ENCODE results near the gene CPB2.

The CPB2 gene, protein sequence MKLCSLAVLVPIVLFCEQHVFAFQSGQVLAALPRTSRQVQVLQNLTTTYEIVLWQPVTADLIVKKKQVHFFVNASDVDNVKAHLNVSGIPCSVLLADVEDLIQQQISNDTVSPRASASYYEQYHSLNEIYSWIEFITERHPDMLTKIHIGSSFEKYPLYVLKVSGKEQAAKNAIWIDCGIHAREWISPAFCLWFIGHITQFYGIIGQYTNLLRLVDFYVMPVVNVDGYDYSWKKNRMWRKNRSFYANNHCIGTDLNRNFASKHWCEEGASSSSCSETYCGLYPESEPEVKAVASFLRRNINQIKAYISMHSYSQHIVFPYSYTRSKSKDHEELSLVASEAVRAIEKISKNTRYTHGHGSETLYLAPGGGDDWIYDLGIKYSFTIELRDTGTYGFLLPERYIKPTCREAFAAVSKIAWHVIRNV

DNA sequence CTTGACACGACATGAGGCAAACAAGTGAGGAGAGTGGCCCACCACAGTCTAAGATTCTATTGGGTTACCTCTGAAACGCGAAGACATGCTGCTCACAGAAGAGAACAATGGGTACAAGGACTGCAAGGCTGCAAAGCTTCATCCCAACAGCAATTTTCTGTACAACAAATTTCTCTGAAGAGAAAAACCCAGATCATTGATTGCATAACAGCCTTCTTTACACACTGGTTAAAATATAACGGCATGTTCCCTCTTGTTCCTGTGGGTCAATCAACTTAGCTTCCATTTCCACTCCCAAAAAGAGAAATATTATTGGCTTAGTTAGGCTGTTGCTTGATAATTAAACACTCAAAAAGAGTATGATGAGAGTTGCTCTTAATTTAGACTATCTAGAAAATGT is at the start of gene CPB2:
CPB2 (minus strand) TSS at position 166 of the 400 bp plus-strand sequence; CDS start at position 142, 24 bp downstream.
- DNase-seq = no peak

DNA sequence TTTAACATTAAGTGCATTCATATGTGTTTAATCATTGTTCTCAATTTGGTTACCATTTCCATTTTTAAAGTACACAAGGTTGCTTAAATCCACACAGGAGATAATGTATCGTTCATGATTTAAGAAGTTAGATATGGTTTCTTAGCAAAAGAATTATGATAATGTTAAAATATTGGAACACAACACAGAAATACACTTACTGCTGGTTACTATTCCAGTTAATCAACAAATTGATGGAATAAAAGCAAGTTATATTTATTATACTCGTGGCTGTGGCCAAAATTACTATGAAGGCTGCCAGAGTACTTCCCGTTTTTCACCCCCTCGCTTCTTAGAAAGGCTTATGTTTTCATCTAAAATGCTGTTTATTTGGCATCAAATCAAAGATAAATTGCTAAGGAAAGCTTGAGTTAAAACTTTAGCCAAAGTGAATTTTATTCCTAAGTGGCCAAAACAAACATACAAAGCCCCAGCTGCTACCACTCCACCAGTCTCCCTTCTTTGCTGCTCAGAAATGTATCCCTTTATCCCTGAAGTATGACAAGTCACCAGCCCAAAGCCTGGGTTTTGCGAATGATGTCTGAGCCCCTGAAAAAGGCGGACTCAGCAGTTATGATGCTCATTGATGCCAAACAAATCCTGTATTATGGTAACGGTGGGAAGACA is 49.4 kb upstream of the CPB2 start:
- no peak for DNase-seq

DNA sequence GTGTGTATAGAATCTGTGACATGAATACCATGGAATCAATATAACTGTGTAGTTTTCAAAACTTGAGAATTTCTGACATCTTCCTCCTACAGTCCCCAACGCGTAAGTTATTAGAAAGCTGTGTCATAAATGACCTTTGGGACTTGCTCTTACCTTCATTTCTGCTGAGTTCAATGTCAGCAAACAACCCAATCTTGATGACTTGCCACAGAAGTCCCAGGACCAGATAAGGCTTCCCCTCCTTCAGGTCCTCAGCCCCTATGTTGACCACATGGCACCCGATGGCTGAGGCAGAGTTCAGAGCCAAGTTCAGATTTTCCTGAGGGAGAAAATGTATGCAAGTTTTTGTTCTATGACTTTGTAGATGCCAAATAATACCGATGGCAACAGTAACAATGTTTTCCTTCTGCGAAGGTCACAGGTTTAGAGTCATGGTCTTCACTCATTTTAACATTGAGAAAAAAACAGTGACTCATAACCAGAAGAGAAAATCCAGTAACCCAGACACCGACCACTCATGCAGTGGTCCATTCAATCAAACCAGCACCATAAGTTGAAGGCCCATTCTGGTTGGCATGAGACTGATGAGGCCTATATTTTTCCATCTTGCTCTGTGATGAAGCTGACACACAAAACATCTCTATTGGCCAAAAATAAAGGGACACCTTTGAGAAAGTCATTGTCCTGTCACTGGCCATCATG is 47.9 kb upstream of the CPB2 start:
- DNase-seq = no peak

DNA sequence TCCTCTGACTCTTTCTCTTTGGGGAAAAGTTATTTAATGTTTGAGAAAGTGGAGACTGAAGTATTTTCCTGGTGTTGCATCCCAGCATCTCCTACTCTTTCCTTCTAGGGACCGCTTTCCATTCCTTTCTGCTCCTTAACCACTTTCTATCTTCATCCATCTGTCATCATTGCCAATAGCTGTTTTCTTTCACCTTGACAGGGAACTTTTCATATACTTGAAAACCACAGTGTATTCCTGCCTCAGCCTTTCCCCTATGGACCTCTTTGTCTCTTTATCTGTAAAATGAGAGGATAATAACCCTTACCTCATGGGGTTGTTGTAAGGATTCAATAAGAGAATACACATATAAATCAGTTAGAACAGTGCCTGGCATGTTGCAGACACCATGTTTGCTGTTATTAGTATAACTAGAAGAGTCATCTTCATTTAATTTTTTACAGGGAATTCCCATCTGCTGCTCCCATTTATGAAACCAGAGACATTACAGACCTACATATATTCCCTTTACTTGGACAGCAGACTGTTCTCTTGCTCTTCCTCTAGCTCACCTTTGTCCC is 45.4 kb upstream of the CPB2 start:
- DNase-seq = no peak

DNA sequence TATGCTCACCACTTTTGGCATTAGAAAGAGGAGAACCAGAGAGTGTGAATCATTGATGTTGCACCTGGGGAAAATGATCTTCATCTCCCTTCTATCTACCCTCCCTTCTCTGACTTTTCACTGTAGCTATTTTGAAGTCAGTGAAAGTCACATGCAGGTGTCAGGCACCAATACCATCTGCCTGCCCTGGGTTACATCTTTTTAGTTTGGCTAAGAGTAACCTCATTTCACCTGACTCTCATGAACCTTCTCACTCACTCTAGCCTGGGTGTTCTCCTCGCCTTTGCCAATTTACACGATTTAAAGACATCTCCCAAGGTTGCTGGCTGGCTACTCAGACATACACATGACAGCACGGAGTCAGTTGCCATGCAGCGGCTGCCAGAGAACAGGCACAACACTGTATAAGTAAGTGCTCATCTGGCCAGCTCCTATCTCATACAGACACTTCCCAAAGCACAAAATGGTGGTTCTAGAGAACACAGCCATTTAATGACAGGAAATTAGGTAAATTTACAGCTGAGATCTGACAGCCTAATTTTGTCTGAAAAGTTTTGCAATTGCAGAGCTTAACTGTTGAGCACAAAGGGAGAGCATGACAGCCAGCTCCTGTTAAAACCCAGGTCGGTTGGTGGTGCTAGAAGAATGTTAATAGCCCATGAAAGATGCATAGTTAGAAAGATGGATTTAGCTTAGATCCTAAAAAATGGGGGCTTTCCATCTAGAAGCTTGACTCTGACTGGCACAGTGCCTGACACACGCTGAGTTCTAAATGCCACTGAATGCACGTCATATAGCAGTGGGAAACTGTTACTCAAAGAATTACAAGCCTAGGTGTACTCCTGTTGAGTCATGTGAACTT is 44.7 kb upstream of the CPB2 start:
- no peak for DNase-seq

DNA sequence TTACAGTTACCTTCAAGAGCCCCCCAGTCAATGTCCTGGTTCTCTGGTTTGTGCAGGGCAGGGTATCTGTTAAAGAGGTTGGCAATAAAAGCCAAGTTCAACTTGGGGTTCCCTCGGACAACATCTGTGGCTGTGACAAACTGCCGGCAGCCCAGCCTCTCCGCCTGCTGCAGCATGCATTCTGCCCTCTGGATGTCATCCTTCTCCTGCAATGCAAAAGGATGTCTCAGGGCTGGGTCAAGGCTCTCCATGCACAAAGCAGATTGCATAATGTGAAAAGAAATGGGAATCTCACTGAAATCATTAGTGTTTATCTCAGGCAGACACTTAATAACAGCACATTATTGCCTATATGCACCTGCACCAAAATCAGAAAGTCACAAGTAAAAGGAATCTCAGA is 42.1 kb upstream of the CPB2 start:
- no peak for DNase-seq

DNA sequence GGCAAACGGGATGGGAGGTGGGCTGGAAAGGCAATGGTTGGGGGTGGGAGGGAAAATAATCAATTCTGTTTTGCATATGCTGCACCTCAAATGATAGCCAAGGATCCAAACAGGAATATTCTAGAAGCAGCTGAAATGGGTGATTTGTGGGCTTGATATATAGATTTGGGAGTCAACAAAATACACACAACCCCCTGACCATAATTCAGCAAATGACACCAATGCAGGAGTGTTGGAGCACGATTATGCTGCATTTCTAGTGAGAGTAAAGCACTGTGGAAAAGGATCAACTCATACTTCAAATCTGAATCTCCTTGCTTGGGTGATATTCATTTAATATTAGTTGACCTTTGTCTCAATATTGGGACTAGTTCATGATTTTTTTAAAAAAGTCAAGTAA is 41.1 kb upstream of the CPB2 start:
- DNase-seq = no peak

DNA sequence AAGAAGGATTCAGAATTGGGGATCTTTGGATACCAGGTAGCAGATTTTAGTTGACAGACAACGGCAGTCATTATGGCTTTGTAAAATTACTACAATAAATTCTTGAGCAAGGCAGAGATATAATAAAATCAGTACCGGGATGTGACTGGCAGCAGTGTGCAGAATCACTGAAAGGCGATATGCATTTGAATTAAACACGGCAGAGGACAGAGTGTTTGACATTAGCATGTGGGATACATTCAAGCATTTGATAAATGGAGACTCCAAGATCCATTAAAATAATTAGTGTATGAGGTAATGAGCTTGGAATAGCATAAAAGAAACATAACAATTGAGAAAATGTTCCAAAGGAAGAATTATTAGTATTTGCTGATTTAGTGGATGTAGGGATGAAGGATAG is 40.3 kb upstream of the CPB2 start:
- no peak for DNase-seq

DNA sequence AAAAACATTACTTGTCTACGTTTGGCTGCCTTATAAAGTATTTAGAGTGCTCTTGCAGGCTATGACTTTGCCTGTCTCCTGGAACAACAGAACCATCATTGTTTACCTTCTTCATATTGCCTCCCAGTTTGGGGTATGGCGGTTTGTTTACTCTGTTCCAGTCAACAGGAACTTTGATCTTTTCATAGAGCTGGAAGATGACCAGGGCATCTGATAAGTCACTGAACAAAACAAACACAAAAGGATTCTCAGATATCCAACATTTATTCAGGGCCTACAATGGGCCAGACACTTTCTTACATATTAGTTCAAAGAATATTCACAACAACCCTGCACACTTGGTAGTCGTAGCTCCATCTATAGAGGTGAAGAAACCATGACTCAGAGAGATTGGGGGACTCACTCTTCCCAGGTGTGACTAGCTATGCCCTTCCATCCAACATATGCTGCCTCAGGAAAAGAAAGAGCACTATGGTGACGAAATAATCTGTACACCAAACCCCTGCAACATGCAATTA is 38.4 kb upstream of the CPB2 start:
- DNase-seq = no peak

DNA sequence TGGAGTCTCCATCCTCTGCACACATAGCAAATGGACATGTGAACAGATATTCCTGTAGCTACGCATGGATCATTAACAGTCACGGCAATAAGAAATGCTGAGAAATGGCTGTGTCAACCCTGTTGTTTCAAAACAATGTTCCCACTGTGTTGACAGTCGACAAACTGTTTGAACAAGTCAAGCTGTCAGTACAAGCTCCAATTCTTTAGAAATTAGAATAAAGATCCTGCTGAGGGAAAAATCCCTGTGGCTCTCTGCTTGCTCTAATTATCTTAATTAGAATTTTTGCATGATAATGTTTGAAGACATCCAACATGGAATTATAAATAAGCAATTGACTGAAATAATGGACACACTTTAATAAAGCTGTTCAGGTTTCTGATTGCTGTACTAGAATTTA is 37.9 kb upstream of the CPB2 start:
- DNase-seq = no peak

DNA sequence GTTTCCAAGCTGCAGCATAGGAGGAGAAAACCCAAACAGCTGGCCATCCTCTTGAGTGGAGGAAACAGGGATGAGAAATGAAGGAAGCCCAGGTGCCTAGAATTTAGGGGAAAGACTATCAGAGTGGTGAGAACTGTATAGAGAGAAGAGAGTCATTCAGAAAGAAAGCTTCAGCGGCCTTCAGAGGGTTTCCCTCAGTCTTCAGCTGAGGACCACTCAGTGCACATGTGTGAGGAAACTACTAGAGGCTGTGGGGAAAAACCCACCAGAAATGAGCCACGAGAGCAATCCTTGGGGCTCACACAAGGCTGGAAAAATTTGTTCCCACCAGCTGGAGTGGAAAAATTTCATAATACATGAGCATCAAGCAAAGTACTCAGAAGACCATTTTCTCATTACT is 35.2 kb upstream of the CPB2 start:
- no peak for DNase-seq

DNA sequence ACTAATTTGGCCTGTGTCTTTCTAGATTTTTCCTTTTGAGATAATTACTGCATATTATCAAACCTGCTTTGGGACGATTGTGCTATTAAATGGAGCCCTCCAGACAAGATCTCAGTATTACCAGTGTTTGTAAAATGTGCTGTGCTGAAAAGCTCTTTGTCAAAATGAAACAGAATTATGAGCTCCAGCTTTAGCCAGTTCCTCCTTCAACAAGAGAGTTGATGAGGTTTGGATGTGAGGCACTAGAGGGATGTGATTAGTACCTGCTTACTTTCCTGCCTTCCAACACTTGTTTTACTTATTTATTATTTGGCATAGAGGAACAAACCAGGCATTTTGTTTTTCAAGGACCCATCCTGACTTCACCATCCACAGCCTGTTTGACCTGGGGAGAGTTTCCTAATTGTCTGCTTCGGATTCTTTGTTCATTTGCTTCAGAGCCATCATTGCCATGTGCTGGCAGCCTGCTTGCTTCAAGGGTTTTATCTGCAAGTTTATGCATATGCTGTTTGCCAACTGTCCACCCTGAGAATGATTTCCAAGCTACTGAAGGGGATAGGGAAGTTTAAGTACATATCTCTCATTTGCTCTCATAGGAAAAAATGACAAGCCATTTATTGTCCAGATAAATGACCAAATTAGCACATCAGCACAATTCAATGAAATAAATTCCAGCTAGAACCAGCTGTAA is 32.9 kb upstream of the CPB2 start:
- no peak for DNase-seq

DNA sequence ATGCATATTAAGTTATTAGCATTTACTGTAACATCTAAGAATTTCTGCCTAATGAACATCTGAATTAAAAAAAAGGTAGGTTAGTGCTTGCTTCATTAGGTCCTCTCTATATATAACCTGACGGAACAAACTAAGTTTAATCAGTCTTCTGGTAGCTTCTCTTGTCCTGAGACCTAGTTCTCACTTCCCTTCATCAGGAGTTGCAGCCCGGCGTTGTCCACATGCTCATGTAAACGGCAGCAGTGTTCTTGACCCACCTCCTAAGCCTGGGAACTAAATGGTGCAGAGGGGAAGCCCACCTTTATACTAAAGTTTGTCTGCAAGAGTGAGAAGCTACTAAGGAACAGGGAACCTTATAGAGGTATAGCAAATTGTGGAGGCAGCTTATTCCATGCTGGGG is 31.9 kb upstream of the CPB2 start:
- DNase-seq = no peak

DNA sequence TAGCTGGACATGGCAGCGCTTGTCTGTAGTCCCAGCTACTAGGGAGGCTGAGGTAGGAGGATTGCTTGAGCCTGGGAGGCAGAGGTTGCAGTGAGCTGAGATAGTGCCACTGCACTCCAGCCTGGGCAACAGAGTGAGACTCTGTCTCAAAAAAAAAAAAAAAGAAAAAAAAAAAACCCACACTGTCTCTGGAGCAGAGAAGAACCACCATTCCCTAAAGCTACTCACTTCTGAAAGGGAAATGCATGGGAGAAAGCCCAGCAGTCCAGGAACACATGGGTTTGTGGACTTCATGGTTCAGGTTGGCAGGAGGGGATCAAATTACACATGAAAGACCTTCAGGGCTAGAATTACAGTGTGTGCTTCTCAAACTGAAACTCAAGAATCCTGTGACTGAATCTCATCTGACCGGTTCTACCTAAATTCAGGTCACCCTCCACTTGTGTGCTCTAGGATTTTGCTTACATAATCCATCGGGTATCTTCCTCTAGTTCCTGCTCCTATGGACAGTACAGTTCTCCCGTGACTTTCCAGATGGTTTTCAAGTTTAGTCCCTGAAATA is 30.2 kb upstream of the CPB2 start:
- DNase-seq = no peak

DNA sequence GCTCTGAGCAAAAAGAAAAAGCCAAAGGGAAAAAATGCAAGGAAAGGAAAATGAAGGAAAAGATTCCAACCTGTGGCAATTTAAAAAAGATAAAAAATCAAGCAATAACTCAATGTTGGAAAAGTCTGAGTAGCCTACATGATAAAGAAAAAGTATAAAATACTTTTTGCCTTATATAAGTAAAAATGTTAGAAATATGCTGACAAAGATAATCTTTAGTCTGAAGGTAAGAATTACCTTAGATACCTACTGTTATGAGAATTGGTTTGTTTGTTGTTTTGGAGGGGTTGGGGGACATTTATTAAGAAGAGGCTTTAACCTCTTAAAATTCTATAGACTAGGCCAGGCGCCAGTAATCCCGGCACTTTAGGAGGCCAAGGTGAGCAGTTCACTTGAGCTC is 29.7 kb upstream of the CPB2 start:
- no peak for DNase-seq

DNA sequence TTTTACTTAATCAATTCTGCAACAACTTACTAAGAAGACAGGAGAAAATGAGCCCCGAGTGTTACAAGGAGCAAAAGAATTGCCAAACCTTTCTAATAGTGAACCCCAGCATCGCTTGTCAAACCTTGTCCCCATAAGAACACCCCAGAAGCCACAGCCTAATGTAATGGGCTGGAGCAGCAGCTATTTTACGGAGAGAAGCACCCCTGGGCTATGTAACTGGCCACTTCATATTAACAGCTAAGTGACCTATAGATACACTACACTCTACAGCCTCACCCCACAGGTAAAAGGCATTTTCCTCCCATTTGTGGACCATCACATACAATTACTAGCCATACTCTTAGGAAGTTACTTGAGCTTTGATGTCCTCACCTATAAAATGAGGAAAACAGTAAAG is 27.3 kb upstream of the CPB2 start:
- DNase-seq = no peak

DNA sequence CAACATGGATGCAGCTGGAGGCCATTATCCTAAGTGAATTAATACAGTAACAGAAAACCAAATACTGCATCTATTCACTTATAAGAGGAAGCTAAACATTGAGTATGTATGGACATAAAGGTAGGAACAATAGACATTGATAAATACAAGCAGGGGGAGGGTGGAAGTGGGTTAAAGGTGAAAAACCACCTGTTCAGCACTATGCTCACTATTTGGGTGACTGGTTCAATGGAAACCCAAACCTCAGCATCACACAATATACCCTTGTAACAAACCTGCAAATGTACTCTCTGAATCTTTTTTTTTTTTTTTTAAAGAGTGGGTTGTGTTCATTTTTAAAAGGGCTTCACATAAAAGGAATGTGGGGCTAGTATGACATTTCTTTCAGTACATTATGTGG is 26.9 kb upstream of the CPB2 start:
- DNase-seq = no peak

DNA sequence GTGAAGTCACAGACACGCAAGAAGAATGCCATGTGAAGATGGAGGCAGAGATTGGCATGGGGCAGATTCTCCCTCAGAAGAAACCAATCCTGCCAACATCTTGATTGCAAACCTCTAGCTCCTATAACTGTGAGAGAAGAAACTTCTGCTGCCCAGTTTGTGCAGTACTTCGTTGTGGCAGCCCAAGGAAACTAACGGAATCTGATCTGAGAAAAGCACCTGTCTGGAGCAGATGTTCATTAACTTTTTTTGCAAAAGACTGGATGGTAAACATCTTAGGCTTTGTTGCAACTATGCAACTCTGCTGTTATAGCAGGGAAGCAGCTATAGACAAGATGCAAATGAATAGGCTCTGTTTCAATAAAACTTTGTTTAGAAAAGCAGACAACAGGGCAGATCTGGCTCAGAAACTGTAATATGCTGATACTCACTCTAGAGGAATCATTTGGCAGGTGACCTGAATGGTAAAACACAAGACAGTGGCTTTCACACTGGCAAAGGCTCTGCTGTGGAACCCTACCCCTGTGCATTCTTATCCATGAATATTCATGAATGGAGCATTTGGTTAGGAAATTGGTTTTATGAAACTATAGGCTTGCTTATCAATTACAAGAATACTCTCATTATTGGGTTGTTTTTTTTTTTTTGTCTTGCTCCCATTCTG is 25.3 kb upstream of the CPB2 start:
- no peak for DNase-seq

DNA sequence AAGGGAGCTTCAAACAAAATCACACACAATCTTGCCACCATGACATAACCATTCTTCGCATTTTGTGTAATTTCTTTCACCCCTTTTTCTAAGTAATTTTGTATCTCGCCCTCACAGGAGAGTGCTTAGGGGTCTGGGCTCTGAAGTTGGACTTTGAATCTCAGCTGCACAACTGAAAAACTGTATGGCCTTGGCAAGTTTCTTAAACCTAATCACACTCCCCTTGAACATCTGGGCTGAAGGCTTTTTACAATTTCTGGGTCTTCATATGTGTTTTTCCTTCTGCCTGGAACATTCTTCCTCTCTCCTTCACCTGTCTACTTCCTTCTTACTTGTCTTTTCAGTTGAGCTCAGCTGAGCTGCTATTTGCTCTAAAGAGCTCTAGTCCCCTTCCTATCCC is 24.3 kb upstream of the CPB2 start:
- no peak for DNase-seq

DNA sequence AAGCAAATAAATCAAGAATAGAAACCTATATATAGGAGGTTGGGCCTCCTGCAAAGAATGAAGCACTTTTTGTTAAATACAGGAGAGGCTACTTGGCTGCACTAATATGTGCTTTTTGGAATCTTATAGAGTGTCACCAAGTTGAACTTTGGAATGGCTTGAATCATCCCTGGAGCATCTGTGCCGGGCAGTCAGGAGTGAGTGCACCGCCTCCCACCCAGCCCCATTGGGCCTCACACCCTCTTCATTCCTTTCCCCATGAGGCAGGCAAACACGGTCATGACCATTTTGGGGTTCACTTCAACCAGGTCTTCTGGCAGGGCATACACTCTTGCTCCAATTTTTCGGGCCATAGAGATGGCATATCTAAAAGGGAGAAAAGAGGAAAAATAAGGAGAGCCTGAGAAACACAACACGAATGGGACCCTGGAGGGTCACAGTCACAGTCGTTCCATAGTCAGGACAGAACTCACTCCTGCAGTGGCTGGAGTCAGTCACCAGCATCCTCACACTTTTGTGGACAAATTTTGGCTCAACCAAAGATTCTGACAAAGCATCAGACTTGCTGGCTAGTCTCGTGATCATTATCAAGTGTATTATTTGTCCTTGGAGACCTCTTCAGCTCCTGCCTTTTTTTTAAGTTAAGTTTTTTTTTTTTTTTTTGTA is 22.7 kb upstream of the CPB2 start:
- DNase-seq = no peak

All from retina (tissue), 1 donor.